HepG2 (cell line): Measurements from ENCODE around the gene ICE2. TPM values are rescaled to one million over a fixed set of nuclear protein-coding genes. Genes with fewer than 3 reads are reported as not detected.
A peak's percentile ranks its signal among the peaks of the same experiment; 100 is the strongest.

Experiments
- AGO1 ChIP-seq: fragments of 200-400 bp; formaldehyde crosslinking; IDR thresholded peaks from 2 replicates; pipeline ENCODE4 v1.6.1; 2017; ENCODE audit warnings: mild to moderate bottlenecking, low read depth, low read length, moderate library complexity; ENCODE audit not compliant: poor library complexity, severe bottlenecking
- AKAP8 ChIP-seq: sonication (generic); formaldehyde crosslinking; IDR thresholded peaks from 2 replicates; pipeline ENCODE4 v1.5.1; 2020; ENCODE audit warnings: mild to moderate bottlenecking, missing genetic modification reagents
- ELF3 ChIP-seq: IDR thresholded peaks from 2 replicates; pipeline ENCODE4 v1.6.1; 2016; ENCODE audit warnings: missing genetic modification reagents, missing compliant biosample characterization
- ERF ChIP-seq: IDR thresholded peaks from 2 replicates; pipeline ENCODE4 v1.6.1; 2018; ENCODE audit warnings: missing biosample characterization, missing genetic modification reagents
- JDP2 ChIP-seq: sonication (generic); formaldehyde crosslinking; IDR thresholded peaks from 2 replicates; pipeline ENCODE4 v1.8.1; 2022; ENCODE audit warnings: missing genetic modification reagents, borderline replicate concordance
- KAT8 ChIP-seq: IDR thresholded peaks from 2 replicates; pipeline ENCODE4 v1.6.1; 2016; ENCODE audit warnings: missing genetic modification reagents, missing compliant biosample characterization
- NFIC ChIP-seq: IDR thresholded peaks from 2 replicates; pipeline ENCODE4 v1.6.1; 2012; ENCODE audit warnings: mild to moderate bottlenecking, low read length, inconsistent platforms
- PRDM10 ChIP-seq: sonication (generic); formaldehyde crosslinking; IDR thresholded peaks from 2 replicates; pipeline ENCODE4 v1.4.0; 2020; ENCODE audit warnings: low read depth, missing genetic modification reagents
- RELA ChIP-seq: sonication (generic); formaldehyde crosslinking; IDR thresholded peaks from 2 replicates; pipeline ENCODE4 v1.4.0; 2020; ENCODE audit warnings: missing genetic modification reagents
- RFX1 ChIP-seq: fragments of 450-650 bp; IDR thresholded peaks from 2 replicates; pipeline ENCODE4 v1.6.1; 2017
- RFX3 ChIP-seq: IDR thresholded peaks from 2 replicates; pipeline ENCODE4 v1.6.1; 2016; ENCODE audit warnings: missing biosample characterization, missing genetic modification reagents
- RXRA ChIP-seq: sonication (generic); formaldehyde crosslinking; IDR thresholded peaks from 2 replicates; pipeline ENCODE4 v1.5.1; 2020; ENCODE audit warnings: missing genetic modification reagents
- SNAI1 ChIP-seq: sonication (generic); formaldehyde crosslinking; IDR thresholded peaks from 2 replicates; pipeline ENCODE4 v1.5.0; 2020; ENCODE audit warnings: mild to moderate bottlenecking, missing genetic modification reagents, borderline replicate concordance
- TARDBP ChIP-seq: sonication (generic); formaldehyde crosslinking; IDR thresholded peaks from 2 replicates; pipeline ENCODE4 v1.8.0; 2022; ENCODE audit warnings: mild to moderate bottlenecking, missing genetic modification reagents
- XRCC5 ChIP-seq: fragments of 200-400 bp; formaldehyde crosslinking; optimal IDR thresholded peaks from 2 replicates; pipeline ENCODE3; 2017; ENCODE audit warnings: mild to moderate bottlenecking, low read length
- ZBTB34 ChIP-seq: sonication (generic); formaldehyde crosslinking; IDR thresholded peaks from 2 replicates; pipeline ENCODE4 v1.8.0; 2022; ENCODE audit warnings: mild to moderate bottlenecking, missing genetic modification reagents
- ZBTB7B ChIP-seq: sonication (generic); formaldehyde crosslinking; IDR thresholded peaks from 2 replicates; pipeline ENCODE4 v1.4.0; 2020; ENCODE audit warnings: missing genetic modification reagents
- ZNF207 ChIP-seq: fragments of 450-650 bp; IDR thresholded peaks from 2 replicates; pipeline ENCODE4 v1.6.1; 2016; ENCODE audit warnings: antibody characterized with exemption, borderline replicate concordance
- ZNF350 ChIP-seq: sonication (generic); formaldehyde crosslinking; IDR thresholded peaks from 2 replicates; pipeline ENCODE4 v1.4.0; 2020; ENCODE audit warnings: mild to moderate bottlenecking, low read depth, missing genetic modification reagents, borderline replicate concordance
- ZNF362 ChIP-seq: sonication (generic); formaldehyde crosslinking; IDR thresholded peaks from 2 replicates; pipeline ENCODE4 v1.4.0; 2020; ENCODE audit warnings: missing genetic modification reagents, mild to moderate bottlenecking, borderline replicate concordance
- ZNF501 ChIP-seq: sonication (generic); formaldehyde crosslinking; IDR thresholded peaks from 2 replicates; pipeline ENCODE4 v1.5.1; 2020; ENCODE audit warnings: mild to moderate bottlenecking, moderate library complexity, missing genetic modification reagents
- ZNF720 ChIP-seq: sonication (generic); formaldehyde crosslinking; IDR thresholded peaks from 2 replicates; pipeline ENCODE4 v1.4.0; 2020; ENCODE audit warnings: missing genetic modification reagents
- ZNF891 ChIP-seq: sonication (generic); formaldehyde crosslinking; IDR thresholded peaks from 2 replicates; pipeline ENCODE4 v1.5.0; 2020; ENCODE audit warnings: mild to moderate bottlenecking, missing genetic modification reagents
- polyA plus RNA-seq, 8 experiments: library from polyadenylated mRNA; depleted of rRNA in 3 of 8; stranded (reverse) in 7 of 8; unstranded in 1 of 8; fragments of >200 nt; fragmentation: Illumina TruSeq in 4 of 8; extraction: Trizol in 4 of 8; gene quantifications; 2 replicates each; pipeline versions ENCODE4 v1.2.1 to v1.2.3, GENCODE V29; 2011 to 2016; ENCODE audit warnings: low read depth in 4 of 8, missing spikeins in 1 of 8, mixed read lengths in 1 of 8; ENCODE audit not compliant: insufficient read depth in 1 of 8
- total RNA-seq, 5 experiments: library from RNA; depleted of rRNA; stranded (reverse); fragments of >200 nt; fragmentation: Illumina TruSeq; extraction: Trizol; gene quantifications; 2 replicates each; pipeline ENCODE4 v1.2.3, GENCODE V29; 2016; ENCODE audit warnings: low read depth in 1 of 5

The ICE2 gene
- total and polyA plus RNA-seq, 2 of the 13 experiments (the other 11 are each of a cell fraction or from before 2014, with no cell fraction given) = 24.8 to 26.4 TPM

- TF ChIP-seq JDP2 (CRISPR knock-in tag) = no peak; the same call in 1 of the 2 replicates
- TF ChIP-seq XRCC5 = peak; percentile 34
- peak; percentile 77 for TF ChIP-seq KAT8 (CRISPR knock-in tag)
- 0 out of 2 replicates have a peak, but pooled peaks have one; percentile 26 for TF ChIP-seq ZBTB34
- TF ChIP-seq TARDBP (CRISPR knock-in tag) = peak; percentile 85
- TF ChIP-seq ZNF891 = no peak
- peak; percentile 72 for TF ChIP-seq ZNF501 (CRISPR knock-in tag)
- peak; percentile 79 for TF ChIP-seq ERF
- no peak for TF ChIP-seq ZNF720
- TF ChIP-seq AKAP8 = no peak
- TF ChIP-seq NFIC = peak; percentile 70; the same call in 1 of the 2 replicates
- TF ChIP-seq SNAI1 (CRISPR knock-in tag) = no peak
- peak; percentile 38; the same call in 1 of the 2 replicates for TF ChIP-seq ZNF362
- peak; percentile 68; the same call in 1 of the 2 replicates for TF ChIP-seq ZNF350 (CRISPR knock-in tag)
- peak; percentile 86 for TF ChIP-seq ELF3 (CRISPR knock-in tag)
- TF ChIP-seq RELA (CRISPR knock-in tag) = 0 out of 2 replicates have a peak, but pooled peaks have one; percentile 31
- peak; percentile 58; the same call in 1 of the 2 replicates for TF ChIP-seq ZBTB7B
- no peak for TF ChIP-seq ZNF207
- TF ChIP-seq AGO1 = no peak
- TF ChIP-seq RFX3 (CRISPR knock-in tag) = no peak
- TF ChIP-seq PRDM10 (CRISPR knock-in tag) = peak; percentile 88
- no peak for TF ChIP-seq RFX1
- TF ChIP-seq RXRA (CRISPR knock-in tag) = peak; percentile 90; the same call in 1 of the 2 replicates
These were observed 85.8 kb downstream of the ICE2 start (continued) for GRCh38 chr15:60392986-60393790.
